Measurements from ENCODE around the gene MARCHF10. TPM values are rescaled to one million over a fixed set of nuclear protein-coding genes. Genes with fewer than 3 reads are reported as not detected.

The MARCHF10 gene
- total RNA-seq, 2 donors from 2014 or later, result not detected

GRCh38 chr17:62665599-62665998 is 142.5 kb downstream of the MARCHF10 start:
- Histone ChIP-seq H3K36me3 (no peaks in the 10 kb centered on the region), H3K27me3 (no peaks in the 10 kb centered on the region), H3K4me1 (no peaks in the 10 kb centered on the region), H3K27ac (no peak overlapping the region), H3K9me3 (peaks cover 0 to 6% of the 10 kb centered on the region in 2 donors), H3K4me3 (no peak overlapping the region)
- TF ChIP-seq CTCF (IDR thresholded peaks at IDR 0.05), result no peak
- DNase-seq (ENCODE audit: low spot score), result no peak

DNA sequence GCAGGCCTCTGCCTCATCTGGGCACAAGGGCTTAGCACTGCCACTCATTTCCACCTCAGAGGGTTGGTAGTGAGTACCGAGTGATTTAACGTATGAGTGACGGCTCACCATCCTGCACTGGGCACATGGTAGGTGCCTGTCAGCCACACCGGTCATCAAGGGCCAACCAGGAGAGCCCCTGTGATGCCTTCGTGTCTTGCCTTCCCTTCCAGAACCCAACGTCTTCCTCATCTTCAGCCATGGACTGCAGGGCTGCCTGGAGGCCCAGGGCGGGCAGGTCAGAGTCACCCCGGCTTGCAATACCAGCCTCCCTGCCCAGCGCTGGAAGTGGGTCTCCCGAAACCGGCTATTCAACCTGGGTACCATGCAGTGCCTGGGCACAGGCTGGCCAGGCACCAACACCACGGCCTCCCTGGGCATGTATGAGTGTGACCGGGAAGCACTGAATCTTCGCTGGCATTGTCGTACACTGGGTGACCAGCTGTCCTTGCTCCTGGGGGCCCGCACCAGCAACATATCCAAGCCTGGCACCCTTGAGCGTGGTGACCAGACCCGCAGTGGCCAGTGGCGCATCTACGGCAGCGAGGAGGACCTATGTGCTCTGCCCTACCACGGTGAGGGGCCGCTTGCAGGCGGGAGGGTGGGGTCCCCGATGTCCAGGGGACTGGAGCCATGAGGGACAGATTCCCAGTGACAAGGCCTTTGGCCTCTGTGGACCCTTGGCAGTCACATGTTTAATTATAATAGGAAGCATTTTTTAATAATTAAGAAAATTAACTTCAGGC is 143.6 kb downstream of the MARCHF10 start:
- Histone ChIP-seq H3K4me1 (no peaks in the 10 kb centered on the region), H3K27ac (no peak overlapping the region), H3K9me3 (peaks cover 0 to 12% of the 10 kb centered on the region in 2 donors), H3K4me3 (no peak overlapping the region), H3K27me3 (no peaks in the 10 kb centered on the region), H3K36me3 (no peaks in the 10 kb centered on the region)
- DNase-seq (ENCODE audit: low spot score), result no peak
- TF ChIP-seq CTCF (IDR thresholded peaks at IDR 0.05), result no peak

DNA sequence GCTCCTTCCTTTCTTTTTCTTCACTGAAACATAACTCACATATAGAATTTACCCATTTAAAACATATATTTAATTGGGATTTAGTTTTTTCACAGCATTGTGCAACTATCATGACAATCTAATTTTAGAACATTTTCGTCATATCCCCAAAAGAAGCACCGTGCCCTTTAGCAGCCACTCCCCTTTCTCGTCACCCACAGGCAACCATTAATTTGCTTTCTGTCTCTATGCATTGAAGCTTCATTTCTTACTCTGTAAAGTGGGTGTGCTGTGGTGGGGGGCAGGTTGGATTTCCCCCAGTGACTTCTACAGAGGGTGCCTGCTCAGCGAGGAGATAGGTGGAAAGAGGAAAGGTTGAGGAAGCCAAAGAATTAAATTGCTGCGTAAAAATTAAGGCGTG is 144.8 kb downstream of the MARCHF10 start:
- Histone ChIP-seq H3K27me3 (no peaks in the 10 kb centered on the region), H3K4me3 (no peak overlapping the region), H3K27ac (no peak overlapping the region), H3K9me3 (peaks cover 0 to 12% of the 10 kb centered on the region in 2 donors), H3K36me3 (no peaks in the 10 kb centered on the region), H3K4me1 (no peaks in the 10 kb centered on the region)
- DNase-seq (ENCODE audit: low spot score), result no peak
- no peak for TF ChIP-seq CTCF (IDR thresholded peaks at IDR 0.05)

- Histone ChIP-seq H3K27ac (no peak overlapping the region), H3K4me3 (no peak overlapping the region), H3K36me3 (no peaks in the 10 kb centered on the region), H3K9me3 (peaks cover 0 to 12% of the 10 kb centered on the region in 2 donors), H3K27me3 (no peaks in the 10 kb centered on the region), H3K4me1 (no peaks in the 10 kb centered on the region)
- DNase-seq (ENCODE audit: low spot score), result no peak
- TF ChIP-seq CTCF (IDR thresholded peaks at IDR 0.05), result no peak
Measured at GRCh38 chr17:62662855-62663254, 145.3 kb downstream of the MARCHF10 start.

DNA sequence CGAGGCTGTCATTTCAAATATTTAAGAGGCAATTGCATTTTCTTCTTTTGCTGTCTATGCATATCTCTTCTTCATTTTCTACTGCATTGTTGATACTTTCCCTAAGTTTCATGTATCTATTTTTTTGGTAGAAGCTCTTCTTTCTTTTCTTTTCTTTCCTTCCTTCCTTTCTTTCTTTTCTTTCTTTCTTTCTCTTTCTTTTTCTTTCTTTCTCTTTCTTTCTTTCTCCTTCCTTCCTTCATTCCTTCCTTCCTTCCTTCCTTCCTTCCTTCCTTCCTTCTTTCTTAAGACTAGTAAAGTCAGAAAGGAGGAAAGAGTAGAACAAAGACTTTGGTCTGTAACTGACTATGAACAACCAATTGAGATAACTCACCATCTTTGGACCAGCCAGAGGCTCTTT is 146.8 kb downstream of the MARCHF10 start:
- DNase-seq (ENCODE audit: low spot score), result no peak
- Histone ChIP-seq H3K36me3 (no peaks in the 10 kb centered on the region), H3K4me3 (no peak overlapping the region), H3K27me3 (no peaks in the 10 kb centered on the region), H3K4me1 (no peaks in the 10 kb centered on the region), H3K27ac (no peak overlapping the region), H3K9me3 (peaks cover 0 to 12% of the 10 kb centered on the region in 2 donors)
- no peak for TF ChIP-seq CTCF (IDR thresholded peaks at IDR 0.05)

Data from right atrium auricular region (tissue), 2 donors.